Smooth muscle cell (in vitro differentiated cells): Measurements from ENCODE around the gene UBE2D2. TPM values are rescaled to one million over a fixed set of nuclear protein-coding genes. Genes with fewer than 3 reads are reported as not detected.

ENCODE experiments used
- DNase-seq: peaks from one replicate; lab custom pipeline; 2025; ENCODE audit not compliant: unreplicated experiment; lab: John Stamatoyannopoulos, UW
- H2AFZ ChIP-seq: fragments of 200-600 bp; sonication (generic); 2 replicates; pipeline ENCODE4 v1.6.0; 2016; ENCODE audit warnings: antibody characterized with exemption, low read depth, mild to moderate bottlenecking
- H3F3A ChIP-seq: fragments of 200-600 bp; sonication (generic); 2 replicates; pipeline ENCODE4 v1.6.0; 2017; ENCODE audit warnings: antibody characterized with exemption, low read depth
- H3K27ac ChIP-seq: fragments of 200-600 bp; sonication (generic); 2 replicates; pipeline ENCODE4 v1.5.1; 2016; ENCODE audit warnings: low read depth, mild to moderate bottlenecking
- H3K27me3 ChIP-seq: fragments of 200-600 bp; sonication (generic); 2 replicates; pipeline ENCODE4 v1.6.1; 2016; ENCODE audit warnings: low read depth, mild to moderate bottlenecking
- H3K36me3 ChIP-seq: fragments of 200-600 bp; sonication (generic); 2 replicates; pipeline ENCODE4 v1.5.1; 2016; ENCODE audit warnings: low read depth
- H3K4me1 ChIP-seq: fragments of 200-600 bp; sonication (generic); 2 replicates; pipeline ENCODE4 v1.5.1; 2016; ENCODE audit warnings: low read depth
- H3K4me2 ChIP-seq: fragments of 200-600 bp; sonication (generic); 2 replicates; pipeline ENCODE4 v1.6.0; 2016; ENCODE audit warnings: mild to moderate bottlenecking
- H3K4me3 ChIP-seq: fragments of 200-600 bp; sonication (generic); 2 replicates; pipeline ENCODE4 v1.5.1; 2016; ENCODE audit warnings: mild to moderate bottlenecking
- H3K79me2 ChIP-seq: fragments of 200-600 bp; sonication (generic); 2 replicates; pipeline ENCODE4 v1.6.0; 2016; ENCODE audit warnings: low read depth, mild to moderate bottlenecking
- H3K9ac ChIP-seq: fragments of 200-600 bp; sonication (generic); 2 replicates; pipeline ENCODE4 v1.6.0; 2016; ENCODE audit warnings: low read depth
- H3K9me3 ChIP-seq: fragments of 200-600 bp; sonication (generic); replicated peaks from 2 replicates; pipeline ENCODE4 v1.5.1; 2016; ENCODE audit warnings: low read depth
- H4K20me1 ChIP-seq: fragments of 200-600 bp; sonication (generic); 2 replicates; pipeline ENCODE4 v1.6.0; 2016; ENCODE audit warnings: low read depth
- CTCF ChIP-seq: fragments of 200-600 bp; sonication (generic); IDR thresholded peaks from 2 replicates; pipeline ENCODE4 v1.5.1; 2017; ENCODE audit warnings: borderline replicate concordance, mild to moderate bottlenecking, antibody characterized with exemption; ENCODE audit not compliant: insufficient read depth, poor library complexity, severe bottlenecking
- WGBS: methylation state at CpG from one replicate; pipeline ENCODE4 v1.1.7; 2016; ENCODE audit warnings: low lambda C conversion rate; 5-methylcytosine and 5-hydroxymethylcytosine counted together
- polyA plus RNA-seq: library from polyadenylated mRNA; unstranded; fragments of >200 nt; fragmentation: Nextera tagmentation; extraction: Ambion mirVana; gene quantifications from 2 replicates; pipeline ENCODE4 v1.2.1, GENCODE V29; 2016
- total RNA-seq: library from RNA; depleted of rRNA; stranded (reverse); fragments of >200 nt; gene quantifications from 2 replicates; pipeline ENCODE4 v1.2.3, GENCODE V29; 2014

Gene UBE2D2
- total and polyA plus RNA-seq, 2 experiments from 2014 or later, result 69.3 to 174 TPM

DNA sequence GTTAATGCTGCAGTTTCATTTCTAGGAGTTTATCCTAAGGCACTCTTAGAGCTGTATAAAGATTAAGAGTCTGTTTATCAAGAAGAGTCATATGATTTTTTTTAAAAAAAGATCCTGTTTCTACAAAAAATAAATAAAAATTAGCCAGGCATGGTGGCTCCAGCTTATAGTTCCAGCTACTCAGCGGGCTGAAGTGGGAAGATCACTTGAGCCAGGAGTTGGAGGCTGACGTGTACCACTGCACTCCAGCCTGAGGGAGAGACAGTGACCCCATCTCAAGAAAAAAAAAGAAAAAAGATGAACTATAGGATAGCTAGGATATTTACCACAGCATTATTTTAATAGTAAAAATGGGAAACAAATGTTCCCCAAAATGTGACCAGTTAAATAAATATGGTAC lies 3.3 kb upstream of the UBE2D2 start:
- TF ChIP-seq CTCF, result no peak
- Histone ChIP-seq H3K4me3 (no peak overlapping the region), H3K27ac (no peak overlapping the region), H3K27me3 (no peaks in the 10 kb centered on the region), H3F3A (peaks cover 4% of the 10 kb centered on the region), H3K4me1 (peaks cover 7% of the 10 kb centered on the region), H4K20me1 (peaks cover 11% of the 10 kb centered on the region), H3K9ac (no peak overlapping the region), H2AFZ (no peak overlapping the region), H3K36me3 (no peaks in the 10 kb centered on the region), H3K4me2 (no peak overlapping the region), H3K79me2 (peaks cover 11% of the 10 kb centered on the region), H3K9me3 (no peaks in the 10 kb centered on the region)
- no peak for DNase-seq
- WGBS, result 83% methylated on average over 2 of the region's 2 CpGs

DNA sequence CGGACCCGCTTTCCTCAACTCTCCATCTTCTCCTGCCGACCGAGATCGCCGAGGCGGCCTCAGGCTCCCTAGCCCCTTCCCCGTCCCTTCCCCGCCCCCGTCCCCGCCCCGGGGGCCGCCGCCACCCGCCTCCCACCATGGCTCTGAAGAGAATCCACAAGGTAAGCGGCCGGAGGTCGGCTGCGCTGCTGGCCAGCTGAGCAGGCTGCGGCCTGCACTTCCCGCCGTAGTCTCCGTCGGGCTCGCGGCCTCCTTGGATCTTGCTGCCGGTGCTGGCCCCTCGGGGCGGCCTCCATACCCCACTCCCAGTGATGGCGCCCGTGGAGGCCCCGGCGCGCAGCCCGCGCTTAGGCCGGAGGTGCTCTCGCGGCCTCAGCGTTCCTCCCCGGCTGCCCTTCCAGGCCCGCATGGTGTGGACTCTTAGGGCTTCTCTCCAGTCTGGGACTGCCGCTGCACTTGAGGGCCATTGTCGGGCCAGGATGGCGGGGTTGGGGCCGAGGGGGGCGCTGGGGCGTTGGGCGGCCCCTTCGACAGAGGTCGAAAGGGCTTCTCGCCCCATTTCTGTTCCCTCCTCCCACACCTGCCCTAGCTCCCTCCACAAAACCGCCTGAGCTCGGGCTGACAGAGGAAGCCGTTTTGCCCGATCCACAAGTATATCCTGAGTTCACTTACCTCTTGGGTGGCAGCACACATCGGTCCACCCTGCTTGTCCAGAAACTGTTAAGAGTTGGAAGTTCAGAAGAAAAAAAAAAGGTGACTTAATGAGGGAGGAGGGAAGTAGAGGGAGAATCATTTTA lies 714 bp downstream of the UBE2D2 start:
- H3K4me2 ChIP-seq, result peak overlapping the region; percentile 89
- H3K4me3 ChIP-seq, result peak overlapping the region; percentile 80
- under 1% methylated on average over 43 of the region's 57 CpGs for WGBS
- peaks cover 51% of the 10 kb centered on the region for H4K20me1 ChIP-seq
- peak overlapping the region; percentile 98 for H3K9ac ChIP-seq
- no peaks in the 10 kb centered on the region for H3K36me3 ChIP-seq
- H3K9me3 ChIP-seq, result no peaks in the 10 kb centered on the region
- H3K79me2 ChIP-seq, result peaks cover 51% of the 10 kb centered on the region
- H3K27me3 ChIP-seq, result no peaks in the 10 kb centered on the region
- peaks cover 26% of the 10 kb centered on the region for H3K4me1 ChIP-seq
- peak overlapping the region; percentile 68 for H2AFZ ChIP-seq
- peak; percentile 58 for DNase-seq
- H3K27ac ChIP-seq, result peak overlapping the region; percentile 94
- H3F3A ChIP-seq, result peaks cover 14% of the 10 kb centered on the region
- no peak for TF ChIP-seq CTCF

- peaks cover 61% of the 10 kb centered on the region for H3K79me2 ChIP-seq
- TF ChIP-seq CTCF, result no peak
- H3K9me3 ChIP-seq, result no peaks in the 10 kb centered on the region
- H3K4me2 ChIP-seq, result peak overlapping the region; percentile 89
- H3K4me1 ChIP-seq, result peaks cover 26% of the 10 kb centered on the region
- no peak overlapping the region for H2AFZ ChIP-seq
- no peaks in the 10 kb centered on the region for H3K27me3 ChIP-seq
- H3K27ac ChIP-seq, result peak overlapping the region; percentile 94
- WGBS, result 43% methylated on average over 5 of the region's 5 CpGs
- no peaks in the 10 kb centered on the region for H3K36me3 ChIP-seq
- H3K4me3 ChIP-seq, result peak overlapping the region; percentile 80
- peak overlapping the region; percentile 98 for H3K9ac ChIP-seq
- DNase-seq, result no peak
- H3F3A ChIP-seq, result peaks cover 14% of the 10 kb centered on the region
- H4K20me1 ChIP-seq, result peaks cover 61% of the 10 kb centered on the region
These were observed 1.7 kb downstream of the UBE2D2 start for GRCh38 chr5:139562847-139563246.
